ENCODE data around the gene GABRA4. TPM values are rescaled to one million over a fixed set of nuclear protein-coding genes. Genes with fewer than 3 reads are reported as not detected.

Gene GABRA4
- total RNA-seq, 2 experiments from 2014 or later = not detected

DNA sequence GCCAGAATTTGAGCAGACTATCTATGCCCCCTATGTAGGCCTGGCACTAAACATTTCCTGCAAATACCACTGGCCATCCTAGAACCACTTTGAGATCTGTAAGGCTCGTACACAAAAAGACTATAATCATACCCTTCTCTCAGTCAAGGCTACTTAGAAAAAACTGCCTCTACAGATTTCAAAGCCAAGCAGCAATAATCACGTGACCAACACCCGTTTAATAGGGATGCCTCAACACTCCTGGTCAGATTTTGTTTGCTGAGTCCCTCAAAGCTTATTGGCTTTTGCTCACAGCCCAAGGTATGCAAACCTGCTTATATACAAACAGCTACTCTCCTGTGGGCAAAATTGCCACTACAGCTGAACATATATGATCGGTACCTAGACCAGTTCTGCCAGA, 85.2 kb downstream of the GABRA4 start:
- intact Hi-C loops (cut with micrococcal nuclease) = no loop called here
- no peaks in the 10 kb centered on the region for H3K36me3 Mint-ChIP-seq (ENCODE audit: low read depth)
- H3K27me3 Mint-ChIP-seq = no peaks in the 10 kb centered on the region
- POLR2A ChIA-PET = no interaction called here
- H3K4me3 Mint-ChIP-seq = no peak overlapping the region
- CTCF ChIA-PET = no interaction called here
- no peaks in the 10 kb centered on the region for H3K9me3 Mint-ChIP-seq
- no peak for ATAC-seq
- TF ChIP-seq, protein P1, sequence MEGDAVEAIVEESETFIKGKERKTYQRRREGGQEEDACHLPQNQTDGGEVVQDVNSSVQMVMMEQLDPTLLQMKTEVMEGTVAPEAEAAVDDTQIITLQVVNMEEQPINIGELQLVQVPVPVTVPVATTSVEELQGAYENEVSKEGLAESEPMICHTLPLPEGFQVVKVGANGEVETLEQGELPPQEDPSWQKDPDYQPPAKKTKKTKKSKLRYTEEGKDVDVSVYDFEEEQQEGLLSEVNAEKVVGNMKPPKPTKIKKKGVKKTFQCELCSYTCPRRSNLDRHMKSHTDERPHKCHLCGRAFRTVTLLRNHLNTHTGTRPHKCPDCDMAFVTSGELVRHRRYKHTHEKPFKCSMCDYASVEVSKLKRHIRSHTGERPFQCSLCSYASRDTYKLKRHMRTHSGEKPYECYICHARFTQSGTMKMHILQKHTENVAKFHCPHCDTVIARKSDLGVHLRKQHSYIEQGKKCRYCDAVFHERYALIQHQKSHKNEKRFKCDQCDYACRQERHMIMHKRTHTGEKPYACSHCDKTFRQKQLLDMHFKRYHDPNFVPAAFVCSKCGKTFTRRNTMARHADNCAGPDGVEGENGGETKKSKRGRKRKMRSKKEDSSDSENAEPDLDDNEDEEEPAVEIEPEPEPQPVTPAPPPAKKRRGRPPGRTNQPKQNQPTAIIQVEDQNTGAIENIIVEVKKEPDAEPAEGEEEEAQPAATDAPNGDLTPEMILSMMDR (IDR thresholded peaks at IDR 0.05) = no peak
- no peak for DNase-seq
- H3K4me1 Mint-ChIP-seq (ENCODE audit: low read depth) = no peaks in the 10 kb centered on the region
- no peak overlapping the region for H3K27ac Mint-ChIP-seq

DNA sequence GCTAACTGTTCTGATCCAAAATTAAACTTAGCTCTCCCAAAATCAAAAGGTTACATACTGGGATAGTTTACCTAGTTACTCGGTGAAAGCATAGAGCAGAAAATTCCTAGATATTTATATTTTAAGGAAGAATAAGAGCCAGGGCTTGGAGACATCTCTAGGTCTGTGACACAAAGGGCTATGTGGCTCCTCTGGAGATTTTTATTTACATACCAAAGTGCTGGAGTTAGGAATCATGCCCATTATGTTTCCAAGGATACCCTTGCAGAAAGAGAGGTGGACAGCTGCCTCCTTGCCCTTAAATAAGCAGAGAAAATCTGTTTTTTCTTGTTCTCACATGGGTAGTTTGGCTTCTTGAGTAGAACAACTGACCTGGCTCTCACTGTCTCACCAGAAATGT, 93.3 kb downstream of the GABRA4 start:
- CTCF ChIA-PET = interaction anchor here (0.6 kb wide), 1 partner anchor 454 kb away, joined by 3 read pairs; no protein-coding TSS in a partner anchor

DNA sequence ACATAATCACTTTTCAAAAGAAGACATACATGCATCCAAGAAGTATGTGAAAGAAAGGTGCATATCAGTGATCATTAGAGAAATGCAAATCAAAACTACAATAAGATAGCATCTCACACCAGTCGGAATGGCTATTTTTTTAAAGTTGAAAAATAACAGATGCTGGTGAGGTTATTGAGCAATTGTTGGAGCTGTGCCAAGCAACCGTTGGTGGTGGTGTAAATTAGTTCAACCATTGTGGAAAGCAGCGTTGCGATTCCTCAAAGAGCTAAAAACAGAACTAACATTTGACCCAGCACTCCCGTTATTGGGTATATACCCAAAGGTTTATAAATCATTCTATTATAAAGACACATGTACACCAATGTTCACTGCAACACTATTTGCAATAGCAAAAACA, 98.6 kb downstream of the GABRA4 start:
- H3K36me3 Mint-ChIP-seq (ENCODE audit: low read depth) = no peaks in the 10 kb centered on the region
- H3K4me3 Mint-ChIP-seq = no peak overlapping the region
- intact Hi-C loops (cut with micrococcal nuclease) = no loop called here
- DNase-seq = no peak
- ChIA-PET CTCF (interaction anchor here (0.9 kb wide), 1 partner anchor 228 kb away, joined by 5 read pairs; no protein-coding TSS in a partner anchor), POLR2A (no interaction called here)
- H3K4me1 Mint-ChIP-seq (ENCODE audit: low read depth) = no peaks in the 10 kb centered on the region
- no peaks in the 10 kb centered on the region for H3K9me3 Mint-ChIP-seq
- ATAC-seq = no peak
- TF ChIP-seq, protein P1 (IDR thresholded peaks at IDR 0.05) = no peak
- no peak overlapping the region for H3K27ac Mint-ChIP-seq
- no peaks in the 10 kb centered on the region for H3K27me3 Mint-ChIP-seq

More for the DNA sequence above, 93.3 kb downstream of the GABRA4 start:
- intact Hi-C loops (cut with micrococcal nuclease) = no loop called here
- Mint-ChIP-seq H3K27me3 (no peaks in the 10 kb centered on the region), H3K27ac (no peak overlapping the region), H3K9me3 (no peaks in the 10 kb centered on the region), H3K36me3 (ENCODE audit: low read depth) (no peaks in the 10 kb centered on the region), H3K4me3 (no peak overlapping the region), H3K4me1 (ENCODE audit: low read depth) (no peaks in the 10 kb centered on the region)
- ATAC-seq (no peak), DNase-seq (no peak)
- POLR2A ChIA-PET = no interaction called here
- TF ChIP-seq, protein P1 (IDR thresholded peaks at IDR 0.05) = no peak

DNA sequence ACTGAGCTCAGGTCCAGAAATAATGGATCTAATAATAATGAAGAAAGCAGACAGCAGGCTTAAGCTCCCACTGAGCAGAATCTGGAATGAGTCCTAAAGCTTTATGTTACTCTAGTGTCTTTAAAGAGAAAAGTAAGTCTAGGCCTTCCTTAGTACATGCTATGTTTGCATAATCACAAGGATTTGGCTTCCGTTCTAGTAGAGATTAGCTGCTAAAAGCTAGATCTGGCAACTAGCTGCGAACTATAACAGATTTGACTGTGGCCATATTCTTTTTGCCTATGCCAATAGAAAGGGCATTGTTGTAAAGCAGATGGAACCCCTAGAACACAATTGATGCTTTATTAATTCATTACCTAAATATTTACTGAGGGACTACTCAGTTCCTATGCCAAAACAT, 103.3 kb downstream of the GABRA4 start:
- Mint-ChIP-seq H3K27me3 (peaks cover 3% of the 10 kb centered on the region), H3K36me3 (ENCODE audit: low read depth) (no peaks in the 10 kb centered on the region), H3K27ac (no peak overlapping the region), H3K4me3 (no peak overlapping the region), H3K9me3 (no peaks in the 10 kb centered on the region), H3K4me1 (ENCODE audit: low read depth) (no peaks in the 10 kb centered on the region)
- ChIA-PET CTCF (no interaction called here), POLR2A (no interaction called here)
- ATAC-seq (no peak), DNase-seq (no peak)
- intact Hi-C loops (cut with micrococcal nuclease) = no loop called here
- TF ChIP-seq, protein P1 (IDR thresholded peaks at IDR 0.05) = no peak

DNA sequence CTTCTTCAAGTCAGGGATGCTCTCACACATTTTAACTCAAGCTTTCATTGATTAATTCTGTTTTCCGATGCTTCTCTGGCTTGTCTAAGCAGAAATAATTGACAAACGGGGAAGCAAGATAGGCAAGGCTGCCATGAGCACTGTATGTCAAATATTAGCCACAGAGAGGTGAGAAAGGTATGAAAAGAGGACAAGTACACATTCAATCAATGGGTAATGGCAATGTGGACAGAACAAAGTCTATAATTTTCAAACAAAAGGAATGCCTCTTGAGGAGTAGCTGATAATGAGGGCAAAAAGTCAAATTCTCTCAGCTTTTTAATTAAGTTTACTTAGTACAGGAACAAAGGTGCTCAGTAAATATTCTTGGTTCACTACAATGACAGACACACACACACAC, 104.0 kb downstream of the GABRA4 start:
- POLR2A ChIA-PET = no interaction called here
- no peak overlapping the region for H3K27ac Mint-ChIP-seq
- ATAC-seq = no peak
- TF ChIP-seq, protein P1 (IDR thresholded peaks at IDR 0.05) = no peak
- no peaks in the 10 kb centered on the region for H3K36me3 Mint-ChIP-seq (ENCODE audit: low read depth)
- peaks cover 3% of the 10 kb centered on the region for H3K27me3 Mint-ChIP-seq
- no peaks in the 10 kb centered on the region for H3K9me3 Mint-ChIP-seq
- intact Hi-C loops (cut with micrococcal nuclease) = no loop called here
- DNase-seq = no peak
- CTCF ChIA-PET = no interaction called here
- H3K4me1 Mint-ChIP-seq (ENCODE audit: low read depth) = no peaks in the 10 kb centered on the region
- no peak overlapping the region for H3K4me3 Mint-ChIP-seq

Measured in activated CD8-positive, alpha-beta T cell treated with anti-CD3 and anti-CD28 coated beads for 36 hours (primary cell).